Trophoblast cell (in vitro differentiated cells and primary cell): ENCODE results near the gene CD4.
"Not testable (repeated sequence)": the region's sequence is repeated elsewhere in the genome, so short reads cannot be mapped to it uniquely, and the experiment has no call there.

Experiments used
- DNase-seq, 2 donors: peaks; one replicate each; pipeline ENCODE4 v3.0.0-alpha.2; 2016
- H2AFZ ChIP-seq: 2 replicates; pipeline ENCODE4 v1.6.1; 2013; ENCODE audit warnings: low read length, moderate library complexity, mild to moderate bottlenecking; ENCODE audit not compliant: insufficient read depth, poor library complexity
- H2AK5ac ChIP-seq: 2 replicates; pipeline ENCODE4 v1.6.1; 2013; ENCODE audit warnings: mild to moderate bottlenecking, low read length
- H2BK120ac ChIP-seq: 2 replicates; pipeline ENCODE4 v1.6.1; 2013; ENCODE audit warnings: low read length, mild to moderate bottlenecking, moderate library complexity; ENCODE audit not compliant: insufficient read depth, poor library complexity
- H2BK12ac ChIP-seq: 2 replicates; pipeline ENCODE4 v1.6.1; 2013; ENCODE audit warnings: mild to moderate bottlenecking, low read length, moderate library complexity
- H2BK5ac ChIP-seq: 2 replicates; pipeline ENCODE4 v1.6.1; 2013; ENCODE audit warnings: low read length, low read depth, moderate library complexity, mild to moderate bottlenecking; ENCODE audit not compliant: poor library complexity
- H3K14ac ChIP-seq: 2 replicates; pipeline ENCODE4 v1.6.1; 2013; ENCODE audit warnings: mild to moderate bottlenecking, low read length
- H3K18ac ChIP-seq: 2 replicates; pipeline ENCODE4 v1.6.1; 2013; ENCODE audit warnings: mild to moderate bottlenecking, low read length
- H3K23ac ChIP-seq: 2 replicates; pipeline ENCODE4 v1.6.1; 2013; ENCODE audit warnings: low read length
- H3K27ac ChIP-seq: 2 replicates; pipeline ENCODE4 v1.5.1; 2013; ENCODE audit warnings: low read depth, mild to moderate bottlenecking, inconsistent platforms, low read length, moderate library complexity
- H3K27me3 ChIP-seq: 2 replicates; pipeline ENCODE4 v1.6.1; 2013; ENCODE audit warnings: inconsistent platforms, mild to moderate bottlenecking, low read length, moderate library complexity; ENCODE audit not compliant: insufficient read depth
- H3K36me3 ChIP-seq, 2 experiments: 1 replicate in 1 of 2; 2 replicates in 1 of 2; pipeline ENCODE4 v1.6.1; 2013; ENCODE audit warnings: low read length in 2 of 2, mild to moderate bottlenecking in 2 of 2, moderate library complexity in 1 of 2; ENCODE audit not compliant: insufficient read depth in 2 of 2, control insufficient read depth in 1 of 2
- H3K4ac ChIP-seq: 2 replicates; pipeline ENCODE4 v1.6.1; 2013; ENCODE audit warnings: low read depth, mild to moderate bottlenecking, low read length, moderate library complexity
- H3K4me1 ChIP-seq, 2 experiments: 1 replicate in 1 of 2; 2 replicates in 1 of 2; pipeline ENCODE4 v1.6.1; 2013; ENCODE audit warnings: low read length in 2 of 2, mild to moderate bottlenecking in 2 of 2, moderate library complexity in 1 of 2; ENCODE audit not compliant: insufficient read depth in 2 of 2, control insufficient read depth in 1 of 2
- H3K4me2 ChIP-seq: 2 replicates; pipeline ENCODE4 v1.6.1; 2013; ENCODE audit warnings: inconsistent platforms, mild to moderate bottlenecking, low read length, moderate library complexity
- H3K4me3 ChIP-seq: 2 replicates; pipeline ENCODE4 v1.5.1; 2013; ENCODE audit warnings: mild to moderate bottlenecking, low read depth, low read length, inconsistent platforms
- H3K79me1 ChIP-seq: one replicate; pipeline ENCODE4 v1.6.1; 2013; ENCODE audit warnings: low read length
- H3K79me2 ChIP-seq: 2 replicates; pipeline ENCODE4 v1.6.1; 2013; ENCODE audit warnings: low read length, mild to moderate bottlenecking; ENCODE audit not compliant: control insufficient read depth, insufficient read depth, poor library complexity
- H3K9ac ChIP-seq: 2 replicates; pipeline ENCODE4 v1.6.1; 2013; ENCODE audit warnings: mild to moderate bottlenecking, low read length
- H3K9me3 ChIP-seq: 2 replicates; pipeline ENCODE4 v1.6.1; 2013; ENCODE audit warnings: low read depth, mild to moderate bottlenecking, control low read depth, inconsistent platforms, low read length; ENCODE audit not compliant: insufficient read depth
- H4K12ac ChIP-seq: 2 replicates; pipeline ENCODE4 v1.6.1; 2013; ENCODE audit warnings: low read depth, mild to moderate bottlenecking, low read length, moderate library complexity
- H4K8ac ChIP-seq: 2 replicates; pipeline ENCODE4 v1.6.1; 2013; ENCODE audit warnings: low read depth, mild to moderate bottlenecking, low read length, moderate library complexity
- H4K91ac ChIP-seq: one replicate; pipeline ENCODE4 v1.6.1; 2013; ENCODE audit warnings: low read depth, mild to moderate bottlenecking, low read length, moderate library complexity
- WGBS: extraction: QIAGEN DNeasy Blood & Tissue Kit; methylation state at CpG from one replicate; pipeline ENCODE4 v1.1.7; 2013; ENCODE audit warnings: missing lambda C conversion rate; ENCODE audit not compliant: insufficient read length, insufficient coverage; ENCODE audit errors: extremely low coverage; 5-methylcytosine and 5-hydroxymethylcytosine counted together

The CD4 gene

GRCh38 chr12:6863586-6864321 lies 74.4 kb downstream of the CD4 start:
- no peak overlapping the region for H3K4ac ChIP-seq
- WGBS = no CpG with 5 or more reads among the region's 16 CpGs
- H3K23ac ChIP-seq = no peak overlapping the region
- no peak overlapping the region for H3K27ac ChIP-seq
- H3K4me3 ChIP-seq = no peak overlapping the region
- no peak overlapping the region for H2BK12ac ChIP-seq
- no peak overlapping the region for H2BK120ac ChIP-seq
- no peak overlapping the region for H3K14ac ChIP-seq
- H2AFZ ChIP-seq = no peak overlapping the region
- no peak overlapping the region for H4K12ac ChIP-seq
- no peaks in the 10 kb centered on the region for H3K27me3 ChIP-seq
- no peak overlapping the region for H3K4me2 ChIP-seq
- H4K91ac ChIP-seq = no peak overlapping the region
- H3K18ac ChIP-seq = no peak overlapping the region
- no peak for DNase-seq
- no peak overlapping the region for H2BK5ac ChIP-seq
- peak overlapping the region; percentile 17 for H3K9ac ChIP-seq
- H3K79me2 ChIP-seq = peaks cover 12% of the 10 kb centered on the region
- H3K9me3 ChIP-seq = no peaks in the 10 kb centered on the region
- H3K79me1 ChIP-seq = peaks cover 9% of the 10 kb centered on the region
- peaks cover 65 to 67% of the 10 kb centered on the region in 2 experiments for H3K36me3 ChIP-seq
- no peak overlapping the region for H4K8ac ChIP-seq
- peaks cover 8 to 9% of the 10 kb centered on the region in 2 experiments for H3K4me1 ChIP-seq
- no peak overlapping the region for H2AK5ac ChIP-seq

DNA sequence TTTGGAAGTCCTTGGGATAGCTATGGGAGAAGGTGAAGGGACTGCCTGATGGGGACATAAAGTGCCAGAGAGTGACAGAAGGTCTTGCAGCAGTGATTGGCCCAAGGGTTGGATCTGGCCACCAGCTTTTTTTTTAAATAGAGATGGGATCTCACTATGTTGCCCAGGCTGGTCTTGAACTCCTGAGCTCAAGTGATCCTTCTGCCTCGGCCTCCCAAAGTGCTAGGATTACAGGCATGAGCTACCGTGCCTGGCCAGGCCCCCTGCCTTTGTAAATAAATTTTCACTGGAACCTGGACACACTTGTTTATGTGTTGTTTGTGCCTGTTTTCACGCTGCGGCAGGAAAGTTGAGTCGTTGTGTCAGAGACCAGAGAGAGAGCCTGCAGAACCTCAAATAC lies 76.0 kb downstream of the CD4 start:
- H3K4me3 ChIP-seq = not testable (repeated sequence)
- no CpG with 5 or more reads among the region's 5 CpGs for WGBS
- H3K4me1 ChIP-seq = peaks cover 11% of the 10 kb centered on the region in 2 experiments

GRCh38 chr12:6866163-6866919 lies 77.0 kb downstream of the CD4 start:
- H3K27ac ChIP-seq = no peak overlapping the region
- H2AFZ ChIP-seq = peak overlapping the region; percentile 12
- H3K27me3 ChIP-seq = no peaks in the 10 kb centered on the region
- H2AK5ac ChIP-seq = peak overlapping the region; percentile 23
- no peak overlapping the region for H2BK12ac ChIP-seq
- peak overlapping the region; percentile 76 for H4K8ac ChIP-seq
- H3K4me2 ChIP-seq = peak overlapping the region; percentile 88
- no peak overlapping the region for H3K9ac ChIP-seq
- no peak overlapping the region for H3K23ac ChIP-seq
- no peak overlapping the region for H3K4ac ChIP-seq
- H3K36me3 ChIP-seq = peaks cover 62 to 69% of the 10 kb centered on the region in 2 experiments
- no peak overlapping the region for H4K91ac ChIP-seq
- H3K4me3 ChIP-seq = peak overlapping the region; percentile 13
- H3K18ac ChIP-seq = peak overlapping the region; percentile 12
- H3K79me2 ChIP-seq = peaks cover 12% of the 10 kb centered on the region
- H3K79me1 ChIP-seq = peaks cover 9% of the 10 kb centered on the region
- peaks cover 3% of the 10 kb centered on the region for H3K9me3 ChIP-seq
- peaks cover 11 to 14% of the 10 kb centered on the region in 2 experiments for H3K4me1 ChIP-seq
- no CpG with 5 or more reads among the region's 19 CpGs for WGBS
- H4K12ac ChIP-seq = peak overlapping the region; percentile 5
- H3K14ac ChIP-seq = peak overlapping the region; percentile 50
- H2BK5ac ChIP-seq = no peak overlapping the region
- no peak for DNase-seq
- H2BK120ac ChIP-seq = no peak overlapping the region

More for the DNA sequence above, 76.0 kb downstream of the CD4 start:
- not testable (repeated sequence) for H4K91ac ChIP-seq, H2AK5ac ChIP-seq, H2BK120ac ChIP-seq, H3K23ac ChIP-seq, H4K12ac ChIP-seq, H3K4ac ChIP-seq, H3K9me3 ChIP-seq, DNase-seq, H3K79me1 ChIP-seq, H3K18ac ChIP-seq, H3K14ac ChIP-seq, H4K8ac ChIP-seq, H2BK12ac ChIP-seq, H2BK5ac ChIP-seq, H3K4me2 ChIP-seq, H3K9ac ChIP-seq, H3K27ac ChIP-seq, H3K27me3 ChIP-seq, H2AFZ ChIP-seq
- Histone ChIP-seq H3K79me2 (peaks cover 12% of the 10 kb centered on the region), H3K36me3 (peaks cover 63 to 69% of the 10 kb centered on the region in 2 experiments)

- Histone ChIP-seq H3K9me3 (peaks cover 3% of the 10 kb centered on the region), H4K91ac (no peak overlapping the region), H3K4me1 (peaks cover 14 to 21% of the 10 kb centered on the region in 2 experiments), H3K79me1 (peaks cover 9% of the 10 kb centered on the region), H3K14ac (peak overlapping the region; percentile 50), H2AK5ac (peak overlapping the region; percentile 23), H2AFZ (peak overlapping the region; percentile 12), H3K36me3 (peaks cover 59 to 65% of the 10 kb centered on the region in 2 experiments), H3K27me3 (no peaks in the 10 kb centered on the region), H3K4ac (no peak overlapping the region), H3K18ac (peak overlapping the region; percentile 12), H3K79me2 (peaks cover 12% of the 10 kb centered on the region), H3K23ac (no peak overlapping the region), H2BK120ac (no peak overlapping the region), H3K9ac (peak overlapping the region; percentile 17), H3K27ac (no peak overlapping the region), H4K8ac (peak overlapping the region; percentile 76), H2BK12ac (no peak overlapping the region), H2BK5ac (no peak overlapping the region), H3K4me3 (peak overlapping the region; percentile 59), H3K4me2 (peak overlapping the region; percentile 88), H4K12ac (peak overlapping the region; percentile 5)
- no peak for DNase-seq
- WGBS = no CpG with 5 or more reads among the region's 33 CpGs
Measured at GRCh38 chr12:6866920-6867412, 77.6 kb downstream of the CD4 start.
